ENCODE measurements around the gene DACH1.

- no peak for TF ChIP-seq CTCF (conservative IDR thresholded peaks at IDR 0.05; ENCODE audit: low read length)
- TF ChIP-seq EZH2phosphoT487 (IDR thresholded peaks at IDR 0.05; ENCODE audit: borderline replicate concordance, low read depth, low read length), result no peak
Observed at GRCh38 chr13:71886880-71887279, 19.9 kb upstream of the DACH1 start.

Data from OCI-LY7 (cell line).